GM12874 (cell line): ENCODE data around the gene TNFRSF18.

Experiments
- CTCF ChIP-seq: IDR thresholded peaks from 2 replicates; pipeline ENCODE4 v1.5.1; 2011; ENCODE audit warnings: low read depth, mild to moderate bottlenecking, control low read depth, low read length, moderate library complexity; ENCODE audit not compliant: insufficient read depth

The TNFRSF18 gene

GRCh38 chr1:1204998-1205768 is 1.2 kb downstream of the TNFRSF18 start:
- no peak for TF ChIP-seq CTCF

GRCh38 chr1:1204425-1204920 is 1.9 kb downstream of the TNFRSF18 start:
- TF ChIP-seq CTCF = no peak

GRCh38 chr1:1203561-1204424 is 2.6 kb downstream of the TNFRSF18 start:
- no peak for TF ChIP-seq CTCF

- TF ChIP-seq CTCF = no peak
These were observed 3.4 kb downstream of the TNFRSF18 start for GRCh38 chr1:1202831-1203560.

GRCh38 chr1:1200876-1201810 is 5.2 kb downstream of the TNFRSF18 start:
- TF ChIP-seq CTCF = no peak

GRCh38 chr1:1199961-1200875 is 6.2 kb downstream of the TNFRSF18 start:
- no peak for TF ChIP-seq CTCF
